ENCODE results near the gene TBC1D1.
A peak's percentile ranks its signal among the peaks of the same experiment; 100 is the strongest.

Gene TBC1D1

GRCh38 chr4:38178392-38178995 lies 287.6 kb downstream of the TBC1D1 start:
- no peak for DNase-seq

- peak; percentile 34 to 69 for DNase-seq
These were observed 288.9 kb downstream of the TBC1D1 start for GRCh38 chr4:38179690-38180377.

GRCh38 chr4:38180456-38180855 lies 289.6 kb downstream of the TBC1D1 start:
- peak in 1 of 2 experiments; percentile 11 for DNase-seq

DNA sequence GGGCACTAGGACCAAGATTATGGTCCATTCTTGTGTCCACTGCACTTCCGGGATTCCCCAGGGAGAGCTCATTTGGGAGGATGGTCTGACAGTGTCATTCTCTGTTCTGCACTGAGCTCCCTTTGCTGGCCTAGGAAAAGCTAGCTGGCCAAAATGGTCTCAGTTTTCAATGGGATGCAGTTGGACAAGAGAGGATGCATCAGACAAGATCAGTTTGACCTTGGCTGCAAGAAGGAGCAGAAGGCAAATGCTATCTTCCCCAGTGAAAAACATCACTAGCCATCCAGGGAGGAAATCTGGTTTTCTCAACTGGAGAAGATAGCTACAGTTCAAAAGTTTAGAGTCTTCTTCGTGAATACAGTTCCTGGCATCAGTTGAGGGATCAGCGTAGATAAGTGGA lies 290.4 kb downstream of the TBC1D1 start:
- DNase-seq: no peak

DNA sequence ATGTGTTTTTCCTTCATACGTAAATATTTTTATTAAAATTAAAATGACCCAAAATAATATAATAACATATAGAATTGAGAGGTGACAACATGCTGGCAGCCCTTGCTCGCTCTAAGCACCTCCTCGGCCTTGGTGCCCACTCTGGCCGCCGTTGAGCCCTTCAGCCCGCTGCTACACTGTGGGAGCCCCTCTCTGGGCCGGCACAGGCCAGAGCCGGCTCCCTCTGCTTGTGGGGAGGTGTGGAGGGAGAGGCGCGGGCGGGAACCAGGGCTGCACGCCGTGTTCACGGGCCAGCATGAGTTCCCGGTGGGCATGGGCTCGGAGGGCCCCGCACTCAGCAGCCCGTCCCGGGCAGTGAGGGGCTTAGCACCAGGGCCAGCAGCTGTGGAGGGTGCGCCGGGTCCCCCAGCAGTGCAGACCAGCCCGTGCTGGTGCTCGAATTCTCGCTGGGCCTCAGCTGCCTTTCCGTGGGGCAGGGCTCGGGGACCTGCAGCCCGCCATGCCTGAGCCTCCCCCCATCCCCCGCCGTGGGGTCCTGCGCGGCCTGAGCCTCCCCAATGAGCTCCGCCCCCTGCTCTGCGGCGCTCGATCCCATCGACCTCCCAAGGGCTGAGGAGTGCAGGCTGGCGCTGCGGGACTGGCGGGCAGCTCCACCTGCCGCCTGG lies 291.6 kb downstream of the TBC1D1 start:
- no peak for DNase-seq

- no peak for DNase-seq
These were observed 293.5 kb downstream of the TBC1D1 start for GRCh38 chr4:38184404-38184803.

GRCh38 chr4:38185406-38186144 lies 294.7 kb downstream of the TBC1D1 start:
- DNase-seq: no peak

DNA sequence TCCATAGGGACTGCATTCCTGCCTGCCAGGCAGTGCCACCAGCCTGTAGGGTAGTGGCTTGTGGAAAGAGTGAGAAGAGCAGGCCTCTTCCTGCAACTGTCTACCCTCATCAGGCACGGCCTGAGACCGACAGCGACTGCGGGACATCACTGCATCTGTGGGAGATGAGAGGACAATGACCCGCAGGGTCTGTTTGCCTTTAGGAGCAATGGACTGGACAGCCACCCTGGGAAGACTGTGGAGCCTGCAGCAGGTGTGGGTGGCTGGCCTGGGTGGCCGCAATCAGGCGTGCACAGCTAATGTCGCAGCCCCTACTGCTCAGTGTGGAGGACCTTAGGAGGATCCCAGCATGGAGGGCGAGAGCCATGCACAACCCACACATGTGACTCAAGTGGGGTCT lies 297.3 kb downstream of the TBC1D1 start:
- no peak for DNase-seq

GRCh38 chr4:38188631-38189101 lies 297.8 kb downstream of the TBC1D1 start:
- no peak for DNase-seq
